B cell (primary cell): ENCODE results near the gene CAMK4. TPM values are rescaled to one million over a fixed set of nuclear protein-coding genes. Genes with fewer than 3 reads are reported as not detected.

Experiments used
- ATAC-seq: fragments of 200-7000 bp; cut with Tn5 transposase; one replicate; pipeline ENCODE4 v1.10.0; 2021; ENCODE audit warnings: low read depth, mild to moderate bottlenecking, moderate number of reproducible peaks, moderate library complexity
- CTCF ChIA-PET: fragments of 350-600 bp; sonication (Branson Sonifier 250); formaldehyde crosslinking; loops from one replicate; lab custom pipeline; 2021; ENCODE audit warnings: antibody characterized with exemption, inconsistent platforms; lab: Charles Lee
- POLR2A ChIA-PET: fragments of 350-600 bp; sonication (Branson Sonifier 250); formaldehyde crosslinking; loops from one replicate; lab custom pipeline; 2021; ENCODE audit warnings: antibody characterized with exemption; lab: Charles Lee
- DNase-seq: peaks from one replicate; pipeline ENCODE4 v3.0.0; 2013
- H2AFZ ChIP-seq: 2 replicates; pipeline ENCODE4 v1.6.1; 2012; ENCODE audit warnings: mild to moderate bottlenecking, low read depth, low read length; ENCODE audit not compliant: insufficient read depth, poor library complexity, severe bottlenecking
- H3K27ac ChIP-seq, 2 donors: 1 replicate in 1 of 2; 2 replicates in 1 of 2; pipeline ENCODE4 v1.5.1; 2012 to 2013; ENCODE audit warnings: low read length in 2 of 2, mild to moderate bottlenecking in 2 of 2, moderate library complexity in 1 of 2
- H3K27me3 ChIP-seq, 4 experiments: fragments of 200-600 bp in 1 of 4; sonication (generic) in 1 of 4; replicated peaks in 1 of 4; 1 replicate in 2 of 4; 2 replicates in 2 of 4; pipeline versions ENCODE4 v1.6.1 to v1.7.0; 2013 to 2016; ENCODE audit warnings: low read length in 3 of 4, mild to moderate bottlenecking in 2 of 4, mixed read lengths in 1 of 4, moderate library complexity in 1 of 4; ENCODE audit not compliant: insufficient read depth in 4 of 4, control insufficient read depth in 3 of 4; ENCODE audit errors: control extremely low read depth in 1 of 4
- H3K36me3 ChIP-seq, 2 experiments: replicated peaks in 1 of 2; 1 replicate in 1 of 2; 2 replicates in 1 of 2; pipeline versions ENCODE4 v1.6.1 to v1.7.1; 2013; ENCODE audit warnings: low read length in 1 of 2; ENCODE audit not compliant: insufficient read depth in 2 of 2, control insufficient read depth in 1 of 2; ENCODE audit errors: control extremely low read depth in 1 of 2, extremely low read depth in 1 of 2
- H3K4me1 ChIP-seq, 2 donors: fragments of 200-600 bp in 1 of 2; sonication (generic) in 1 of 2; 1 replicate in 1 of 2; 2 replicates in 1 of 2; pipeline versions ENCODE4 v1.5.1 to v1.6.1; 2013 to 2017; ENCODE audit warnings: low read length in 2 of 2; ENCODE audit not compliant: control insufficient read depth in 2 of 2, insufficient read depth in 2 of 2
- H3K4me2 ChIP-seq: replicated peaks from 2 replicates; pipeline ENCODE3; 2012; ENCODE audit warnings: mild to moderate bottlenecking, low read depth, low read length; ENCODE audit not compliant: poor library complexity, severe bottlenecking
- H3K4me3 ChIP-seq, 5 experiments: fragments of 200-600 bp in 1 of 5; sonication (generic) in 1 of 5; 1 replicate in 3 of 5; 2 replicates in 2 of 5; pipeline versions ENCODE4 v1.5.1 to v1.7.0; 2011 to 2016; ENCODE audit warnings: low read length in 4 of 5, mild to moderate bottlenecking in 4 of 5, low read depth in 2 of 5, control low read depth in 1 of 5, moderate library complexity in 1 of 5; ENCODE audit not compliant: insufficient read depth in 1 of 5; ENCODE audit errors: control extremely low read depth in 1 of 5, extremely low read depth in 1 of 5
- H3K79me2 ChIP-seq: fragments of 200-600 bp; sonication (generic); one replicate; pipeline ENCODE4 v1.6.0; 2016; ENCODE audit warnings: low read length; ENCODE audit not compliant: control insufficient read depth, insufficient read depth
- H3K9ac ChIP-seq: fragments of 200-600 bp; sonication (generic); 2 replicates; pipeline ENCODE4 v1.6.1; 2017; ENCODE audit warnings: mild to moderate bottlenecking, low read length, moderate library complexity
- H3K9me3 ChIP-seq, 3 donors: one replicate each; pipeline versions ENCODE4 v1.6.1 to v1.7.1; 2013; ENCODE audit warnings: low read length in 2 of 3; ENCODE audit not compliant: control insufficient read depth in 2 of 3, insufficient read depth in 1 of 3; ENCODE audit errors: control extremely low read depth in 1 of 3
- H4K20me1 ChIP-seq: 2 replicates; pipeline ENCODE4 v1.6.0; 2012; ENCODE audit warnings: mild to moderate bottlenecking, low read length; ENCODE audit not compliant: insufficient read depth, control insufficient read depth, poor library complexity, severe bottlenecking
- H3K27ac Mint-ChIP-seq: one replicate; pipeline ENCODE4 v1.8.0; 2021; ENCODE audit warnings: mixed read lengths
- H3K27me3 Mint-ChIP-seq: one replicate; pipeline ENCODE4 v1.8.0; 2021; ENCODE audit warnings: mixed read lengths
- H3K4me1 Mint-ChIP-seq: one replicate; pipeline ENCODE4 v1.8.0; 2021; ENCODE audit warnings: mixed read lengths
- H3K4me3 Mint-ChIP-seq: one replicate; pipeline ENCODE4 v1.8.0; 2021; ENCODE audit warnings: mixed read lengths
- H3K9me3 Mint-ChIP-seq: one replicate; pipeline ENCODE4 v1.8.0; 2022; ENCODE audit warnings: mixed read lengths; ENCODE audit not compliant: insufficient read depth
- EZH2 ChIP-seq: IDR thresholded peaks from 2 replicates; pipeline ENCODE4 v1.6.1; 2012; ENCODE audit warnings: borderline replicate concordance, low read depth, mild to moderate bottlenecking, moderate library complexity, low read length; ENCODE audit not compliant: insufficient read depth, poor library complexity, severe bottlenecking
- WGBS: methylation state at CpG from one replicate; pipeline ENCODE4 v1.1.5; 2013; ENCODE audit warnings: missing lambda C conversion rate; ENCODE audit not compliant: insufficient coverage; 5-methylcytosine and 5-hydroxymethylcytosine counted together
- intact Hi-C: fragments of 100-400 bp; cut with micrococcal nuclease; formaldehyde crosslinking; loops from one replicate; pipeline ENCODE4 v1.10.0; 2022
- polyA plus RNA-seq: library from polyadenylated mRNA; depleted of rRNA; stranded (reverse); fragments of >200 nt; gene quantifications from 2 replicates; pipeline ENCODE4 v1.2.3, GENCODE V29; 2012
- total RNA-seq, 2 donors: library from RNA; stranded (reverse); fragments of 120-200 nt in 1 of 2; gene quantifications; 1 replicate in 1 of 2; 2 replicates in 1 of 2; pipeline versions ENCODE4 v1.2.3 to v1.2.4, GENCODE V29; 2013 to 2022
- TF ChIP-seq, protein P1 (sequence below): fragments of 200-600 bp; IDR thresholded peaks from one replicate; pipeline ENCODE4 v1.8.0; 2022; ENCODE audit warnings: antibody characterized with exemption, mild to moderate bottlenecking

The CAMK4 gene
- total and polyA plus RNA-seq, 2 donors (not counting 1 experiment from before 2014, with no cell fraction given), result 0.78 to 4.8 TPM

DNA sequence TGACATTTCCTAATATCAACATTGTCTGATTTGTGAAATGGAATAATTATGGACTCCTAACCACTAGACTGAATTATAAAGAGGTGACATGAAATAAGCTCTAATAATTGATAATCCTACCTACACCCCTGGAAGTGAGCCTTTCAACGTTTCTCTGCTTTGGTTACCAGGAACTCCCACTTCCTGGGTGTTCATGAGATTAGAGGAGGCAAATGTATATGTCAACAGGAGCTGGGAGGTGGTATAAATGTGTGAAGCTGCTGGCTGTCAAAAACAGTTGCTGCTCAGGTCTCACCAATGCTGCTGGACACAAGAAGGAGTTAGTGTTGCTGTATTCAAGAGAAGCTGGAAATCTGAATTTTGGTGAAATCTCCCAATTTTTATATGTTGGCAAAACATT is 96.8 kb downstream of the CAMK4 start:
- H3K4me3 ChIP-seq, result no peak overlapping the region
- no peaks in the 10 kb centered on the region for H3K79me2 ChIP-seq
- no CpG with 5 or more reads among the region's 1 CpG for WGBS
- ATAC-seq (no peak), DNase-seq (no peak)
- no peak overlapping the region for H3K4me2 ChIP-seq
- intact Hi-C loops, result no loop called here
- H3K27ac ChIP-seq, result no peak overlapping the region
- POLR2A ChIA-PET, result no interaction called here
- Mint-ChIP-seq H3K9me3 (peaks cover 2% of the 10 kb centered on the region), H3K27ac (no peak overlapping the region), H3K27me3 (no peaks in the 10 kb centered on the region), H3K4me1 (no peaks in the 10 kb centered on the region), H3K4me3 (no peak overlapping the region)
- no peaks in the 10 kb centered on the region for H3K27me3 ChIP-seq
- no peak overlapping the region for H2AFZ ChIP-seq
- H3K9ac ChIP-seq, result no peak overlapping the region
- TF ChIP-seq EZH2, result no peak
- TF ChIP-seq, protein P1, sequence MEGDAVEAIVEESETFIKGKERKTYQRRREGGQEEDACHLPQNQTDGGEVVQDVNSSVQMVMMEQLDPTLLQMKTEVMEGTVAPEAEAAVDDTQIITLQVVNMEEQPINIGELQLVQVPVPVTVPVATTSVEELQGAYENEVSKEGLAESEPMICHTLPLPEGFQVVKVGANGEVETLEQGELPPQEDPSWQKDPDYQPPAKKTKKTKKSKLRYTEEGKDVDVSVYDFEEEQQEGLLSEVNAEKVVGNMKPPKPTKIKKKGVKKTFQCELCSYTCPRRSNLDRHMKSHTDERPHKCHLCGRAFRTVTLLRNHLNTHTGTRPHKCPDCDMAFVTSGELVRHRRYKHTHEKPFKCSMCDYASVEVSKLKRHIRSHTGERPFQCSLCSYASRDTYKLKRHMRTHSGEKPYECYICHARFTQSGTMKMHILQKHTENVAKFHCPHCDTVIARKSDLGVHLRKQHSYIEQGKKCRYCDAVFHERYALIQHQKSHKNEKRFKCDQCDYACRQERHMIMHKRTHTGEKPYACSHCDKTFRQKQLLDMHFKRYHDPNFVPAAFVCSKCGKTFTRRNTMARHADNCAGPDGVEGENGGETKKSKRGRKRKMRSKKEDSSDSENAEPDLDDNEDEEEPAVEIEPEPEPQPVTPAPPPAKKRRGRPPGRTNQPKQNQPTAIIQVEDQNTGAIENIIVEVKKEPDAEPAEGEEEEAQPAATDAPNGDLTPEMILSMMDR, result no peak
- no peaks in the 10 kb centered on the region for H3K36me3 ChIP-seq
- CTCF ChIA-PET, result no interaction called here
- no peaks in the 10 kb centered on the region for H3K4me1 ChIP-seq
- H4K20me1 ChIP-seq, result no peaks in the 10 kb centered on the region
- no peaks in the 10 kb centered on the region for H3K9me3 ChIP-seq

DNA sequence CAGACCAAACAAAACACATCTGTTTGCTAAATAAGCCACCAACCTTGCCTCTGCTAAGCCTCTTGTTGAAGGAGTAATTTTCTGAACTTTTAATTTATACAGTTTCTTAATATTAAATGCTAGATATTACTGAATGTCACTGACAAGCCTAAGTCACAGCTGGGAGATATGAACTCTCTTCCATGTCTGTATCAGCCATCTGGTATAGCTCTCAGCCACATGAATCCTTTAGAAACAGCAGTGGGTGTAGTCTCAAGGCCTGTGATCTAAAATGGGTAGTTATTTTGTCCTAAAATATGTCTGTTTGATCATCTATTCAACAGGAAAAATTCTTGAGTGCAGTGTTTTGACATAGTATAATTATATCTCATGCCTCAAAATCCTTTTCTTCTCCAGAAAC is 97.2 kb downstream of the CAMK4 start:
- Histone ChIP-seq H4K20me1 (no peaks in the 10 kb centered on the region), H3K4me3 (no peak overlapping the region), H3K9ac (no peak overlapping the region), H3K4me1 (no peaks in the 10 kb centered on the region), H3K27ac (no peak overlapping the region), H3K36me3 (no peaks in the 10 kb centered on the region), H3K9me3 (no peaks in the 10 kb centered on the region), H3K4me2 (no peak overlapping the region), H3K27me3 (no peaks in the 10 kb centered on the region), H2AFZ (no peak overlapping the region), H3K79me2 (no peaks in the 10 kb centered on the region)
- TF ChIP-seq, protein P1, result no peak
- TF ChIP-seq EZH2, result no peak
- intact Hi-C loops, result no loop called here
- Mint-ChIP-seq H3K4me3 (no peak overlapping the region), H3K9me3 (peaks cover 2% of the 10 kb centered on the region), H3K4me1 (no peaks in the 10 kb centered on the region), H3K27ac (no peak overlapping the region), H3K27me3 (no peaks in the 10 kb centered on the region)
- ChIA-PET CTCF (no interaction called here), POLR2A (no interaction called here)
- ATAC-seq (no peak), DNase-seq (no peak)
